H9 (cell line): Measurements from ENCODE around the gene UGT1A7. TPM values are rescaled to one million over a fixed set of nuclear protein-coding genes. Genes with fewer than 3 reads are reported as not detected.

Experiments used
- DNase-seq: peaks from one replicate; pipeline ENCODE4 v3.0.0-alpha.2; 2017
- H2AFZ ChIP-seq: one replicate; pipeline ENCODE4 v1.6.1; 2013; ENCODE audit warnings: mild to moderate bottlenecking, low read length, control low read depth, moderate library complexity
- H2AK5ac ChIP-seq: 2 replicates; pipeline ENCODE4 v1.6.1; 2013; ENCODE audit warnings: low read length, control low read depth, mixed read lengths; ENCODE audit not compliant: insufficient read length
- H2BK120ac ChIP-seq: one replicate; pipeline ENCODE4 v1.6.1; 2013; ENCODE audit warnings: low read depth, mild to moderate bottlenecking, low read length, control low read depth, inconsistent platforms; ENCODE audit not compliant: poor library complexity, severe bottlenecking
- H2BK12ac ChIP-seq: 2 replicates; pipeline ENCODE4 v1.6.1; 2013; ENCODE audit warnings: low read length, control low read depth, mixed read lengths, low read depth; ENCODE audit not compliant: insufficient read length
- H2BK15ac ChIP-seq: 2 replicates; pipeline ENCODE4 v1.6.1; 2013; ENCODE audit warnings: low read depth, low read length, control low read depth
- H2BK20ac ChIP-seq: one replicate; pipeline ENCODE4 v1.6.1; 2013; ENCODE audit warnings: low read depth, mild to moderate bottlenecking, low read length, control low read depth, inconsistent platforms; ENCODE audit not compliant: poor library complexity, severe bottlenecking
- H2BK5ac ChIP-seq: 2 replicates; pipeline ENCODE4 v1.6.1; 2013; ENCODE audit warnings: low read length, control low read depth, mixed read lengths; ENCODE audit not compliant: insufficient read length
- H3K14ac ChIP-seq: 2 replicates; pipeline ENCODE4 v1.6.1; 2013; ENCODE audit warnings: low read length, control low read depth; ENCODE audit not compliant: insufficient read depth
- H3K18ac ChIP-seq: 2 replicates; pipeline ENCODE4 v1.6.1; 2013; ENCODE audit warnings: low read depth, mild to moderate bottlenecking, mixed read lengths, low read length, control low read depth; ENCODE audit not compliant: insufficient read length
- H3K23ac ChIP-seq: 2 replicates; pipeline ENCODE4 v1.6.1; 2013; ENCODE audit warnings: low read length, control low read depth, mixed read lengths, low read depth; ENCODE audit not compliant: insufficient read length
- H3K23me2 ChIP-seq: 2 replicates; pipeline ENCODE4 v1.6.1; 2013; ENCODE audit warnings: low read depth, mild to moderate bottlenecking, mixed read lengths, low read length, control low read depth; ENCODE audit not compliant: insufficient read length, poor library complexity, severe bottlenecking
- H3K27ac ChIP-seq: 2 replicates; pipeline ENCODE4 v1.5.1; 2013; ENCODE audit warnings: low read length, control low read depth, mixed read lengths, low read depth; ENCODE audit not compliant: insufficient read length
- H3K27me3 ChIP-seq: 2 replicates; pipeline ENCODE4 v1.6.1; 2013; ENCODE audit warnings: low read length, control low read depth, inconsistent platforms; ENCODE audit not compliant: insufficient read depth
- H3K4ac ChIP-seq: 2 replicates; pipeline ENCODE4 v1.6.1; 2013; ENCODE audit warnings: low read depth, mild to moderate bottlenecking, control low read depth, inconsistent platforms, low read length, moderate library complexity
- H3K4me1 ChIP-seq: 2 replicates; pipeline ENCODE4 v1.6.1; 2013; ENCODE audit warnings: low read length, control low read depth, inconsistent platforms; ENCODE audit not compliant: insufficient read depth
- H3K4me2 ChIP-seq: 2 replicates; pipeline ENCODE4 v1.6.1; 2013; ENCODE audit warnings: low read length, control low read depth, mixed read lengths; ENCODE audit not compliant: insufficient read length, insufficient read depth
- H3K56ac ChIP-seq: 2 replicates; pipeline ENCODE4 v1.6.1; 2013; ENCODE audit warnings: low read depth, mild to moderate bottlenecking, mixed read lengths, low read length, control low read depth; ENCODE audit not compliant: insufficient read length
- H3K79me1 ChIP-seq: 2 replicates; pipeline ENCODE4 v1.6.1; 2013; ENCODE audit warnings: low read depth, mild to moderate bottlenecking, moderate library complexity, low read length, control low read depth, inconsistent platforms; ENCODE audit not compliant: insufficient read depth, poor library complexity, severe bottlenecking
- H3K79me2 ChIP-seq: 2 replicates; pipeline ENCODE4 v1.6.1; 2013; ENCODE audit warnings: low read length, control low read depth, inconsistent platforms; ENCODE audit not compliant: insufficient read depth
- H3K9ac ChIP-seq: 2 replicates; pipeline ENCODE4 v1.6.1; 2013; ENCODE audit warnings: low read length, control low read depth, mixed read lengths; ENCODE audit not compliant: insufficient read length; ENCODE audit errors: extremely low read depth
- H3K9me3 ChIP-seq: one replicate; pipeline ENCODE4 v1.6.1; 2013; ENCODE audit warnings: low read depth, low read length, inconsistent platforms; ENCODE audit not compliant: control insufficient read depth
- H3T11ph ChIP-seq: one replicate; pipeline ENCODE4 v1.6.1; 2013; ENCODE audit warnings: mild to moderate bottlenecking, low read length, control low read depth, inconsistent platforms
- H4K20me1 ChIP-seq: one replicate; pipeline ENCODE4 v1.6.1; 2013; ENCODE audit not compliant: control insufficient read depth, insufficient read length, insufficient read depth
- H4K5ac ChIP-seq: 2 replicates; pipeline ENCODE4 v1.6.1; 2013; ENCODE audit warnings: low read depth, mild to moderate bottlenecking, mixed read lengths, low read length, control low read depth; ENCODE audit not compliant: insufficient read length
- H4K8ac ChIP-seq: replicated peaks from 2 replicates; pipeline ENCODE4 v1.6.1; 2013; ENCODE audit warnings: low read length, control low read depth, mixed read lengths, low read depth; ENCODE audit not compliant: insufficient read length
- H4K91ac ChIP-seq: 2 replicates; pipeline ENCODE4 v1.6.1; 2013; ENCODE audit warnings: low read depth, mild to moderate bottlenecking, moderate library complexity, mixed read lengths, low read length, control low read depth; ENCODE audit not compliant: insufficient read length
- H3K27ac Mint-ChIP-seq, 3 experiments: 2 replicates in 2 of 3; 3 replicates in 1 of 3; pipeline ENCODE4 v1.8.0; 2020 to 2021; ENCODE audit warnings: mixed read lengths in 3 of 3, mild to moderate bottlenecking in 1 of 3, moderate library complexity in 1 of 3
- H3K27me3 Mint-ChIP-seq: 2 replicates; pipeline ENCODE4 v1.8.0; 2021; ENCODE audit warnings: low read depth, mild to moderate bottlenecking, moderate library complexity, mixed read lengths
- H3K36me3 Mint-ChIP-seq, 3 experiments: 2 replicates in 2 of 3; 3 replicates in 1 of 3; pipeline ENCODE4 v1.8.0; 2020 to 2021; ENCODE audit warnings: low read depth in 3 of 3, mixed read lengths in 3 of 3; ENCODE audit not compliant: insufficient read depth in 1 of 3
- H3K4me1 Mint-ChIP-seq, 2 experiments: 2 replicates each; pipeline ENCODE4 v1.8.0; 2020; ENCODE audit warnings: mixed read lengths in 2 of 2
- H3K4me3 Mint-ChIP-seq, 2 experiments: 2 replicates in 1 of 2; 3 replicates in 1 of 2; pipeline ENCODE4 v1.8.0; 2020 to 2021; ENCODE audit warnings: mild to moderate bottlenecking in 2 of 2, mixed read lengths in 2 of 2, moderate library complexity in 1 of 2
- H3K9me3 Mint-ChIP-seq, 2 experiments: 2 replicates in 1 of 2; 3 replicates in 1 of 2; pipeline ENCODE4 v1.8.0; 2020; ENCODE audit warnings: mild to moderate bottlenecking in 2 of 2, mixed read lengths in 2 of 2, moderate library complexity in 1 of 2
- CTCF ChIP-seq: fragments of 200-600 bp; sonication (generic); conservative IDR thresholded peaks from 3 replicates; pipeline ENCODE4 v1.8.0; 2021; ENCODE audit warnings: antibody characterized with exemption, mild to moderate bottlenecking
- WGBS: extraction: QIAGEN DNeasy Blood & Tissue Kit; methylation state at CpG from one replicate; pipeline ENCODE4 v1.1.7; 2013; ENCODE audit warnings: missing lambda C conversion rate, low lambda C conversion rate, mixed read lengths; ENCODE audit not compliant: insufficient read length; ENCODE audit errors: extremely low coverage; 5-methylcytosine and 5-hydroxymethylcytosine counted together
- total RNA-seq: library from RNA; stranded (reverse); gene quantifications from 2 replicates; pipeline ENCODE4 v1.2.1, GENCODE V29; 2021

UGT1A7 gene
- total RNA-seq, 1 experiment from 2014 or later, result not detected

GRCh38 chr2:233768076-233768475 lies 86.4 kb downstream of the UGT1A7 start:
- Histone ChIP-seq H3K23me2 (no peaks in the 10 kb centered on the region), H2BK5ac (no peak overlapping the region), H3K4me2 (no peak overlapping the region), H3K27ac (no peak overlapping the region), H3K9ac (no peak overlapping the region), H3K4ac (no peak overlapping the region), H2AFZ (no peak overlapping the region), H3T11ph (no peak overlapping the region), H2AK5ac (no peak overlapping the region), H3K9me3 (no peaks in the 10 kb centered on the region), H3K27me3 (no peaks in the 10 kb centered on the region), H3K79me2 (no peaks in the 10 kb centered on the region), H2BK20ac (no peak overlapping the region), H2BK15ac (no peak overlapping the region), H3K18ac (no peak overlapping the region), H2BK120ac (no peak overlapping the region), H4K8ac (no peak overlapping the region), H4K20me1 (no peaks in the 10 kb centered on the region), H4K5ac (no peak overlapping the region), H3K4me1 (peaks cover 2% of the 10 kb centered on the region; the same call in 1 of the 2 replicates), H3K56ac (no peak overlapping the region), H3K14ac (no peak overlapping the region), H3K79me1 (no peaks in the 10 kb centered on the region), H2BK12ac (no peak overlapping the region), H4K91ac (no peak overlapping the region), H3K23ac (no peak overlapping the region)
- Mint-ChIP-seq H3K27me3 (peaks cover 8% of the 10 kb centered on the region), H3K27ac (no peak overlapping the region), H3K36me3 (no peaks in the 10 kb centered on the region; a peak in 1 of 7 replicates), H3K9me3 (0 out of 5 replicates have a peak, but pooled peaks cover 0 to 3% of the 10 kb centered on the region in 2 experiments), H3K4me3 (no peak overlapping the region), H3K4me1 (peaks cover 5 to 6% of the 10 kb centered on the region in 2 experiments; a peak in 3 of 4 replicates)
- no peak for TF ChIP-seq CTCF
- WGBS, result no CpG with 5 or more reads among the region's 4 CpGs
- no peak for DNase-seq
